Measurements from ENCODE around the gene ACTR2.
A peak's percentile ranks its signal among the peaks of the same experiment; 100 is the strongest.

ACTR2 gene

DNA sequence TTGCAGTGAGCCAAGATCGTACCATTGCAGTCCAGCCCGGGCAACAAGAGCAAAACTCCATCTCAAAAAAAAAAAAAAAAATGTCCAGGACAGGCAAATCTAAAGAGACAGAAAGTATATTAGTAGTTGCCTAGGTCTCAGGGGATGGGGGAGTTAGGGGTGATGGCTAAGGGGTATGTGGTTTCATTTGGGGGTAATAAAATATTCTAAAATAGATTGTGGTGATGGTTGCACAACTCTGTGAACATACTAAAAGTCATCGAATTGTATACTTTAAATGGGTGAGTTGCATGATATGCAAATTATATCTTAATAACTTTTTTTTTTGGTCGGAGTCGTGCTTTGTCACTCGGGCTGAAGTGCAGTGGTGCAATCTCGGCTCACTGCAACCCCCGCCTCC lies 34.2 kb upstream of the ACTR2 start:
- CTCF ChIA-PET: interaction anchor here (1.1 to 3.7 kb wide), 2 partner anchors 17 to 128 kb away, joined by 3 to 11 read pairs; no protein-coding TSS in a partner anchor
- H3K4me3 ChIP-seq (ENCODE audit: control insufficient read depth in 1 of 7, extremely low read depth in 1 of 7, insufficient read depth in 4 of 7, low read depth in 2 of 7, low read length in 6 of 7): no peak overlapping the region

DNA sequence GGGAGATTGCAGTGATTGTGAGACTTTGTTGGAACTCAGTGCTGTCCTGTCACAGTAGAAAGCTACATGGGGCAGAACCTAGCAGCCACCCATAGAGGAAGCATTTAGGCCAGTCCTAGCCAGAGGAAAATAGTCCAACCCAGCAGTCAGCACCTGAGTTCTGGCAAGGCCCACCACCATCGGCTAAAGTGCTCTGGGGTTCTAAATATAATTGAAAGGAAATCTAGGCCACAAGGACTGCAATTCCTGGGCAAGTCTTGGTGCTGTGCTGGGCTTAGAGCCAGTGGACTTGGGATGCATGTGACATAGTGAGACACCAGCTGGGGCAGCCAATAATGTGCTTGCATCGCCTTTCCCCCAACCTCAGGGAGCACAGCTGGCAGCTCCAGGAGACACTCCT lies 28.9 kb upstream of the ACTR2 start:
- no peak overlapping the region for H3K4me3 ChIP-seq (ENCODE audit: control insufficient read depth in 1 of 7, extremely low read depth in 1 of 7, insufficient read depth in 4 of 7, low read depth in 2 of 7, low read length in 6 of 7)
- no peaks in the 10 kb centered on the region for H3K27me3 ChIP-seq (replicated peaks in 2 of 5; ENCODE audit: control insufficient read depth in 4 of 5, insufficient read depth in 5 of 5, low read length in 4 of 5)
- H3K4me1 ChIP-seq (ENCODE audit: control extremely low read depth in 1 of 4, control insufficient read depth in 4 of 4, insufficient read depth in 4 of 4, low read length in 3 of 4): no peaks in the 10 kb centered on the region
- H3K36me3 ChIP-seq (ENCODE audit: control insufficient read depth in 4 of 4, insufficient read depth in 4 of 4, low read length in 3 of 4): no peaks in the 10 kb centered on the region
- WGBS (ENCODE audit: insufficient coverage): 100% methylated on average over 2 of the region's 2 CpGs
- H3K27ac ChIP-seq (ENCODE audit: insufficient read depth in 1 of 2, low read depth in 1 of 2, low read length in 2 of 2, poor library complexity in 1 of 2, severe bottlenecking in 2 of 2): no peak overlapping the region
- ChIA-PET POLR2A (no interaction called here), CTCF (interaction anchor here (0.6 kb wide), 1 partner anchor 127 kb away, joined by 5 read pairs; no protein-coding TSS in a partner anchor)
- H3K9me3 ChIP-seq (ENCODE audit: control extremely low read depth in 1 of 5, control insufficient read depth in 4 of 5, insufficient read depth in 2 of 5, low read depth in 1 of 5, low read length in 4 of 5): no peaks in the 10 kb centered on the region
- DNase-seq: no peak

More for the DNA sequence above, 34.2 kb upstream of the ACTR2 start:
- Histone ChIP-seq H3K9me3 (ENCODE audit: control extremely low read depth in 1 of 5, control insufficient read depth in 4 of 5, insufficient read depth in 2 of 5, low read depth in 1 of 5, low read length in 4 of 5) (no peaks in the 10 kb centered on the region), H3K4me1 (ENCODE audit: control extremely low read depth in 1 of 4, control insufficient read depth in 4 of 4, insufficient read depth in 4 of 4, low read length in 3 of 4) (no peaks in the 10 kb centered on the region), H3K27ac (ENCODE audit: insufficient read depth in 1 of 2, low read depth in 1 of 2, low read length in 2 of 2, poor library complexity in 1 of 2, severe bottlenecking in 2 of 2) (no peak overlapping the region), H3K36me3 (ENCODE audit: control insufficient read depth in 4 of 4, insufficient read depth in 4 of 4, low read length in 3 of 4) (no peaks in the 10 kb centered on the region), H3K27me3 (replicated peaks in 2 of 5; ENCODE audit: control insufficient read depth in 4 of 5, insufficient read depth in 5 of 5, low read length in 4 of 5) (no peaks in the 10 kb centered on the region)
- peak in 1 of 3 donors; percentile 3 for DNase-seq
- POLR2A ChIA-PET: no interaction called here
- 100% methylated on average over 2 of the region's 8 CpGs for WGBS (ENCODE audit: insufficient coverage)

- Histone ChIP-seq H3K27me3 (replicated peaks in 2 of 5; ENCODE audit: control insufficient read depth in 4 of 5, insufficient read depth in 5 of 5, low read length in 4 of 5) (no peaks in the 10 kb centered on the region), H3K27ac (ENCODE audit: insufficient read depth in 1 of 2, low read depth in 1 of 2, low read length in 2 of 2, poor library complexity in 1 of 2, severe bottlenecking in 2 of 2) (no peak overlapping the region), H3K36me3 (ENCODE audit: control insufficient read depth in 4 of 4, insufficient read depth in 4 of 4, low read length in 3 of 4) (no peaks in the 10 kb centered on the region), H3K9me3 (ENCODE audit: control extremely low read depth in 1 of 5, control insufficient read depth in 4 of 5, insufficient read depth in 2 of 5, low read depth in 1 of 5, low read length in 4 of 5) (no peaks in the 10 kb centered on the region), H3K4me3 (ENCODE audit: control insufficient read depth in 1 of 7, extremely low read depth in 1 of 7, insufficient read depth in 4 of 7, low read depth in 2 of 7, low read length in 6 of 7) (no peak overlapping the region), H3K4me1 (ENCODE audit: control extremely low read depth in 1 of 4, control insufficient read depth in 4 of 4, insufficient read depth in 4 of 4, low read length in 3 of 4) (no peaks in the 10 kb centered on the region)
- POLR2A ChIA-PET: interaction anchor here (0.6 kb wide), 1 partner anchor 250 kb away, joined by 3 read pairs; no protein-coding TSS in a partner anchor
- CTCF ChIA-PET: interaction anchor here (0.6 kb wide), 1 partner anchor 127 kb away, joined by 5 read pairs; no protein-coding TSS in a partner anchor
- no peak for DNase-seq
- 95% methylated on average over 2 of the region's 2 CpGs for WGBS (ENCODE audit: insufficient coverage)
These were observed 28.5 kb upstream of the ACTR2 start for GRCh38 chr2:65199166-65199565.

DNA sequence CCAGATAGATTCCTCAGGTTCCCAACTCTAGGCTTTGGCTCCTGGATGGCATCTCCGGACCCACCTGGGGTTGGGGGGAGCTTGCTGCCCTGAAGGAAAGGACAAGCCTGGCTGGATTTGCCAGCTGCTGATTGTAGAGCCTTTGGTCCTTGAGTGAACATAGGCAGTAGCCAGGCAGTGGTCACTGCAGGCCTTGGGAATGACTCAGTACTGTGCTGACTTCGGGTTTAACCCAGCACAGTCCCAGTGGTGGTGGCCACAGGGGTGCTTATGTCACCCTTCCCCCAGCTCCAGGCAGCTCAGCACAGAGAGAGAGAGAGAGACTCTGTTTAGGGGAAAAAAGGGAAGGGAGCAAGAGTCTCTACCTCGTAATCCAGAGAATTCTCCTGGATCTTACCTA lies 27.7 kb upstream of the ACTR2 start:
- Histone ChIP-seq H3K36me3 (ENCODE audit: control insufficient read depth in 4 of 4, insufficient read depth in 4 of 4, low read length in 3 of 4) (no peaks in the 10 kb centered on the region), H3K9me3 (ENCODE audit: control extremely low read depth in 1 of 5, control insufficient read depth in 4 of 5, insufficient read depth in 2 of 5, low read depth in 1 of 5, low read length in 4 of 5) (no peaks in the 10 kb centered on the region), H3K4me1 (ENCODE audit: control extremely low read depth in 1 of 4, control insufficient read depth in 4 of 4, insufficient read depth in 4 of 4, low read length in 3 of 4) (no peaks in the 10 kb centered on the region), H3K4me3 (ENCODE audit: control insufficient read depth in 1 of 7, extremely low read depth in 1 of 7, insufficient read depth in 4 of 7, low read depth in 2 of 7, low read length in 6 of 7) (no peak overlapping the region), H3K27ac (ENCODE audit: insufficient read depth in 1 of 2, low read depth in 1 of 2, low read length in 2 of 2, poor library complexity in 1 of 2, severe bottlenecking in 2 of 2) (no peak overlapping the region), H3K27me3 (replicated peaks in 2 of 5; ENCODE audit: control insufficient read depth in 4 of 5, insufficient read depth in 5 of 5, low read length in 4 of 5) (no peaks in the 10 kb centered on the region)
- ChIA-PET POLR2A (interaction anchor here (0.6 to 0.7 kb wide), 3 partner anchors 145 to 299 kb away, joined by 3 to 4 read pairs (median 3); no protein-coding TSS in a partner anchor), CTCF (interaction anchor here (0.6 kb wide), 1 partner anchor 273 kb away, joined by 3 read pairs; no protein-coding TSS in a partner anchor)
- DNase-seq: no peak
- WGBS (ENCODE audit: insufficient coverage): 100% methylated on average over 2 of the region's 3 CpGs

- Histone ChIP-seq H3K4me3 (ENCODE audit: control insufficient read depth in 1 of 7, extremely low read depth in 1 of 7, insufficient read depth in 4 of 7, low read depth in 2 of 7, low read length in 6 of 7) (peak overlapping the region in 1 of 7 experiments; percentile 40), H3K9me3 (ENCODE audit: control extremely low read depth in 1 of 5, control insufficient read depth in 4 of 5, insufficient read depth in 2 of 5, low read depth in 1 of 5, low read length in 4 of 5) (no peaks in the 10 kb centered on the region), H3K4me1 (ENCODE audit: control extremely low read depth in 1 of 4, control insufficient read depth in 4 of 4, insufficient read depth in 4 of 4, low read length in 3 of 4) (no peaks in the 10 kb centered on the region), H3K27ac (ENCODE audit: insufficient read depth in 1 of 2, low read depth in 1 of 2, low read length in 2 of 2, poor library complexity in 1 of 2, severe bottlenecking in 2 of 2) (no peak overlapping the region), H3K36me3 (ENCODE audit: control insufficient read depth in 4 of 4, insufficient read depth in 4 of 4, low read length in 3 of 4) (no peaks in the 10 kb centered on the region), H3K27me3 (replicated peaks in 2 of 5; ENCODE audit: control insufficient read depth in 4 of 5, insufficient read depth in 5 of 5, low read length in 4 of 5) (no peaks in the 10 kb centered on the region)
- peak; percentile 27 to 79 (median 72) for DNase-seq
- POLR2A ChIA-PET: no interaction called here
- CTCF ChIA-PET: no interaction called here
- 97% methylated on average over 19 of the region's 20 CpGs for WGBS (ENCODE audit: insufficient coverage)
These were observed 23.0 kb upstream of the ACTR2 start for GRCh38 chr2:65204461-65205210.

- no peak for DNase-seq
- Histone ChIP-seq H3K4me3 (ENCODE audit: control insufficient read depth in 1 of 7, extremely low read depth in 1 of 7, insufficient read depth in 4 of 7, low read depth in 2 of 7, low read length in 6 of 7) (no peak overlapping the region), H3K36me3 (ENCODE audit: control insufficient read depth in 4 of 4, insufficient read depth in 4 of 4, low read length in 3 of 4) (no peaks in the 10 kb centered on the region), H3K4me1 (ENCODE audit: control extremely low read depth in 1 of 4, control insufficient read depth in 4 of 4, insufficient read depth in 4 of 4, low read length in 3 of 4) (peaks cover 0 to 9% (median 5%) of the 10 kb centered on the region in 4 experiments), H3K27ac (ENCODE audit: insufficient read depth in 1 of 2, low read depth in 1 of 2, low read length in 2 of 2, poor library complexity in 1 of 2, severe bottlenecking in 2 of 2) (no peak overlapping the region), H3K9me3 (ENCODE audit: control extremely low read depth in 1 of 5, control insufficient read depth in 4 of 5, insufficient read depth in 2 of 5, low read depth in 1 of 5, low read length in 4 of 5) (no peaks in the 10 kb centered on the region), H3K27me3 (replicated peaks in 2 of 5; ENCODE audit: control insufficient read depth in 4 of 5, insufficient read depth in 5 of 5, low read length in 4 of 5) (no peaks in the 10 kb centered on the region)
- ChIA-PET POLR2A (no interaction called here), CTCF (interaction anchor here (1.5 to 1.6 kb wide), 3 partner anchors 11 to 17 kb away, joined by 3 to 5 read pairs (median 3); no protein-coding TSS in a partner anchor)
- WGBS (ENCODE audit: insufficient coverage): 100% methylated on average over 3 of the region's 3 CpGs
These were observed 15.5 kb upstream of the ACTR2 start for GRCh38 chr2:65212115-65212514.

- H3K4me1 ChIP-seq (ENCODE audit: control extremely low read depth in 1 of 4, control insufficient read depth in 4 of 4, insufficient read depth in 4 of 4, low read length in 3 of 4): peaks cover 0 to 9% (median 5%) of the 10 kb centered on the region in 4 experiments
- H3K27me3 ChIP-seq (replicated peaks in 2 of 5; ENCODE audit: control insufficient read depth in 4 of 5, insufficient read depth in 5 of 5, low read length in 4 of 5): no peaks in the 10 kb centered on the region
- POLR2A ChIA-PET: no interaction called here
- no peak overlapping the region for H3K4me3 ChIP-seq (ENCODE audit: control insufficient read depth in 1 of 7, extremely low read depth in 1 of 7, insufficient read depth in 4 of 7, low read depth in 2 of 7, low read length in 6 of 7)
- H3K36me3 ChIP-seq (ENCODE audit: control insufficient read depth in 4 of 4, insufficient read depth in 4 of 4, low read length in 3 of 4): no peaks in the 10 kb centered on the region
- H3K9me3 ChIP-seq (ENCODE audit: control extremely low read depth in 1 of 5, control insufficient read depth in 4 of 5, insufficient read depth in 2 of 5, low read depth in 1 of 5, low read length in 4 of 5): no peaks in the 10 kb centered on the region
- CTCF ChIA-PET: interaction anchor here (1.5 to 1.6 kb wide), 3 partner anchors 12 to 18 kb away, joined by 3 to 5 read pairs (median 3); no protein-coding TSS in a partner anchor
- no peak for DNase-seq
- no peak overlapping the region for H3K27ac ChIP-seq (ENCODE audit: insufficient read depth in 1 of 2, low read depth in 1 of 2, low read length in 2 of 2, poor library complexity in 1 of 2, severe bottlenecking in 2 of 2)
These were observed 15.0 kb upstream of the ACTR2 start for GRCh38 chr2:65212619-65213018.

Measured in common myeloid progenitor, CD34-positive (primary cell).